Activated naive CD8-positive, alpha-beta T cell treated with anti-CD3 and anti-CD28 coated beads, Interleukin-2, amount 10 ng/mL, durations not matched to agents 7 days and 5 days (primary cell): ENCODE measurements around the gene HDAC5. TPM values are rescaled to one million over a fixed set of nuclear protein-coding genes. Genes with fewer than 3 reads are reported as not detected.
"Not testable (repeated sequence)": the region's sequence is repeated elsewhere in the genome, so short reads cannot be mapped to it uniquely, and the experiment has no call there.

Experiments used
- ATAC-seq: fragments of 150-1000 bp; cut with Tn5 transposase; one replicate; pipeline ENCODE4 v1.10.0; 2021; ENCODE audit warnings: low read depth, moderate library complexity
- POLR2A ChIA-PET: fragments of 350-600 bp; sonication (Branson Sonifier 250); formaldehyde crosslinking; loops from one replicate; lab custom pipeline; 2021; ENCODE audit warnings: antibody characterized with exemption; lab: Charles Lee
- DNase-seq: peaks from one replicate; pipeline ENCODE4 v3.0.0; 2021
- H3K27ac Mint-ChIP-seq: one replicate; pipeline ENCODE4 v1.8.0; 2022; ENCODE audit warnings: mild to moderate bottlenecking, mixed read lengths
- H3K27me3 Mint-ChIP-seq: one replicate; pipeline ENCODE4 v1.8.0; 2022; ENCODE audit warnings: mild to moderate bottlenecking, moderate library complexity, mixed read lengths
- H3K36me3 Mint-ChIP-seq: one replicate; pipeline ENCODE4 v1.8.0; 2021; ENCODE audit warnings: mild to moderate bottlenecking, mixed read lengths
- H3K4me1 Mint-ChIP-seq: one replicate; pipeline ENCODE4 v1.8.0; 2021; ENCODE audit warnings: mixed read lengths
- H3K4me3 Mint-ChIP-seq: one replicate; pipeline ENCODE4 v1.8.0; 2022; ENCODE audit warnings: mild to moderate bottlenecking, moderate library complexity, mixed read lengths
- H3K9me3 Mint-ChIP-seq: one replicate; pipeline ENCODE4 v1.8.0; 2021; ENCODE audit warnings: mixed read lengths
- total RNA-seq, 2 experiments: library from RNA; stranded (reverse); gene quantifications; one replicate each; pipeline ENCODE4 v1.2.3, GENCODE V29; 2021

The HDAC5 gene
- total RNA-seq, 2 experiments from 2014 or later: 46.2 to 48.4 TPM

DNA sequence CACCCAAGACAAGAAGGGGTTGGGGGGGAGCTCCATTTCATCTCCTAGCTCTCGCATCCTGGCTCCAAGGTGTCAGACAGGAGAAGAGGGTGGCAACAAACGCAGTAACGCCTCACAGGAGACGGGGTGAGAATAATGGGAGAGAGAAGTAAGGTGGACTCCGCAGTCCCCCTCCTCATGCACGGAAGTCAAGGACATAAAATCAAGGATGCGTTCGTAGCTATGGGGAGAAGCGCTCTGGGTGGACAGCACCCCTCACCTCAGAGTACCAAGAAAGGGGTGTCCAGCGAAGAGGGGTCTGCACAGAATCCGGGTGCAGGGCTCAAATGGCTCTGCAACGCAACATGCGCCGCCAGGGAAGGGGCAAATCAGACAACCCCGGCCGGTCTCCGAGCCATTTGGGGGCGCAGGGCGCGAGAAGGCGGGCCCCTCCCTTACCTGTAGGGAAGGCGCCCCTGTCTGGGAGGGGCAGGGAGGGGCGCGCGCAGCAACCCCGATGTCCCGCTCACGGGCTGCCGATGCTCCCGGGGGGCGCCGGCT lies 555 bp downstream of the HDAC5 start:
- H3K9me3 Mint-ChIP-seq: no peaks in the 10 kb centered on the region
- H3K4me3 Mint-ChIP-seq: peak overlapping the region; percentile 94
- H3K27ac Mint-ChIP-seq: peak overlapping the region; percentile 89
- DNase-seq (no peak), ATAC-seq (no peak)
- peaks cover 8% of the 10 kb centered on the region for H3K27me3 Mint-ChIP-seq
- H3K36me3 Mint-ChIP-seq: no peaks in the 10 kb centered on the region
- peaks cover 12% of the 10 kb centered on the region for H3K4me1 Mint-ChIP-seq
- POLR2A ChIA-PET: interaction anchor here (0.9 to 2.5 kb wide), 12 partner anchors 10 to 108 kb away, joined by 3 to 17 read pairs (median 4); partner anchors contain the start of genes ATXN7L3, G6PC3, LSM12 and TMEM101

DNA sequence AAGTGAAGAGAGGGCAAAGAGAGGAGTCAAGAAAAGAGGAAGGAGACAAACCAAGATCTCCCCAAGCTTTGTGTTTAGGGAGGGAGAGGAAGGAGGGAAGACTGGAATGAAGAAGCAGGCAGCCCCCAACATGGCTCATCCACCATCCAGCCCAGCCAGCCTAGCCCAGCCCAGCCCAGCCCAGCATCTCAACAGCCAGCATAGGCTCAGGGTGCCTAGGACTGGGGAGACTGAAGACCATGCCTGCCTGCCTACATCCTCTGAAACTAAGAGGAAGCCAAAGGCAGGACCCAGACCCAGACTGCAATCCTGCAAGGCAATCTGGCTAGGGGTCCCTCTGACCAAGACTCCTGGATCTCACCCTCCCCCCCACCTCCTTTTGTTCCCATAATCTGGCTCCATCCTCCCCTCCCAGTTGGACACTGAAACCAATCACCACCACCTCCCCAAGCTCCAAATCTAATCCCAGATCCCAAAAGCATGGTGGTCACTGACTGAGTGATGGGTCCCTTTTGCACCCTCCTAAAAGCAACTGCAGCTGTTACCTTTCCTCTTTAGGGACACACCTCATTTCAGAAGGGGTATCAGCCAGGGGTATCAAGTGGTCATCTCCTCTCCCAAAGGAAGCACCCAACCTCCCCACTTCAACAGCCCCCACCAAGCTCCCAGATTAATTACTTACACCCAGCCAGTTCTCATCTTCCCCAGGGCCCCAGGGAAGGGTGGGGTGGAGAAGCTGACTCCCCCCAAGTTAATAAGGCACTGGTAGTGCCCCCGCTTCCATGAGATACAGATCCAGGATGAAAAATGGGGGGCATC lies 1.2 kb downstream of the HDAC5 start:
- peaks cover 12% of the 10 kb centered on the region for H3K4me1 Mint-ChIP-seq
- no peak for DNase-seq
- H3K4me3 Mint-ChIP-seq: peak overlapping the region; percentile 94
- no peak for ATAC-seq
- POLR2A ChIA-PET: interaction anchor here (1.0 to 2.5 kb wide), 9 partner anchors 9 to 107 kb away, joined by 3 to 17 read pairs (median 4); partner anchors contain the start of genes ATXN7L3, G6PC3, LSM12 and TMEM101
- no peaks in the 10 kb centered on the region for H3K9me3 Mint-ChIP-seq
- H3K36me3 Mint-ChIP-seq: no peaks in the 10 kb centered on the region
- peak overlapping the region; percentile 89 for H3K27ac Mint-ChIP-seq
- H3K27me3 Mint-ChIP-seq: peaks cover 8% of the 10 kb centered on the region

DNA sequence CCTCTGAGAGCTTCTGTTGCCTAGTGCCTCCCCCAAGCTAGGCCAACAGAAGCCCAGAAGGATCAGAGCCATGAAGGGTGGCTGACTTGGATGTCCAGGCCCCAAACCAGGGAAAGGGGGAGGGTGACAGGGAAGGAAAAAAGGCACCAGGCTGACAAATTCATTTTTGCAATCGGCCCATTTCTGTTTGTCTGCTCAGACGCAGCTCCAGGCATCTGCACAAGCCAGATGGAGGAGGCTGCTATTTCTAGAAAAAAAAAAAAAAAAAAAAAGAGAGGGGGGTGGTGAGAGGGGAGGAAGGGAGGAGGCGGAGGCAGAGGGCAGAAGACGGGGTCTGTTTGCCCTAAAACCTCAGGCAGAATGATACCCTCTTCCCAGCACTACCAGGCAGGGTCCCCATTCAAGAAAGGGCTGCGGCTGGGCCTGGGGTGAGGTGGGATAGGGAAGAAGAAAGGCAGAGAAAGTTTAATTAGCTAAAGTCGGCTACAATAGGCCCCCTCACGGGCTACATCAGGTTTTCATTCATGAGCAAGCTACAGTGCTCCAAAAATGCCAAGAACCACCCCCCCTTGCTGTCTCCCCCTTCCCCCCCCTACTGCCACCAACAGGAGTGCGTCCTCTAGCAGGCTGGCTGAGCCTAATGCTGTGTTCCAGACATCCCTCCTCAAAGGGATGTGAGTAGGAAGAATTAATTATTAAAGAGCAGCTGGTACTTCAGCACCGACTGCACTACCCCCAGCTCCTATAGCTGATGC lies 2.4 kb downstream of the HDAC5 start:
- no peak overlapping the region for H3K27ac Mint-ChIP-seq
- H3K27me3 Mint-ChIP-seq: peaks cover 8% of the 10 kb centered on the region
- H3K4me1 Mint-ChIP-seq: peaks cover 12% of the 10 kb centered on the region
- H3K4me3 Mint-ChIP-seq: no peak overlapping the region
- H3K9me3 Mint-ChIP-seq: no peaks in the 10 kb centered on the region
- no peaks in the 10 kb centered on the region for H3K36me3 Mint-ChIP-seq
- POLR2A ChIA-PET: interaction anchor here (0.7 to 0.9 kb wide), 2 partner anchors 8 to 19 kb away, joined by 4 to 5 read pairs; no protein-coding TSS in a partner anchor
- no peak for ATAC-seq
- no peak for DNase-seq

DNA sequence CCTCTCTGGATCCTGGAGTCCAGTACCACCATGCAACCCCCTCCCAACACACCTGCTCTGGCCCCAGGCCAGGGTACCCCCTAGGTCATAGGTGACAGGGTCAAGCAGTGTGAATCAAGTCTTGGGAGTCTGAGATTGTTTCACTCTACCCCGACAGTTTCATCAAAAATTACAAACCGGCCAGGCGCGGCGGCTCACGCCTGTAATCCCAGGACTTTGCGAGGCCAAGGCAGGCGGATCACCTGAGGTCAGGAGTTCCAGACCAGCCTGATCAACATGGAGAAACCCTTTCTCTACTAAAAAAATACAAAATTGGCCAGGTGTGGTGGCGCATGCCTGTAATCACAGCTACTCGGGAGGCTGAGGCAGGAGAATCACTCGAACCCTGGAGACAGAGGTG lies 3.2 kb downstream of the HDAC5 start:
- ATAC-seq, H3K36me3 Mint-ChIP-seq, DNase-seq, H3K27ac Mint-ChIP-seq, H3K9me3 Mint-ChIP-seq, H3K4me3 Mint-ChIP-seq, H3K27me3 Mint-ChIP-seq: not testable (repeated sequence)
- POLR2A ChIA-PET: interaction anchor here (0.7 to 0.9 kb wide), 3 partner anchors 9 to 197 kb away, joined by 3 to 5 read pairs (median 4); no protein-coding TSS in a partner anchor
- peaks cover 12% of the 10 kb centered on the region for H3K4me1 Mint-ChIP-seq

DNA sequence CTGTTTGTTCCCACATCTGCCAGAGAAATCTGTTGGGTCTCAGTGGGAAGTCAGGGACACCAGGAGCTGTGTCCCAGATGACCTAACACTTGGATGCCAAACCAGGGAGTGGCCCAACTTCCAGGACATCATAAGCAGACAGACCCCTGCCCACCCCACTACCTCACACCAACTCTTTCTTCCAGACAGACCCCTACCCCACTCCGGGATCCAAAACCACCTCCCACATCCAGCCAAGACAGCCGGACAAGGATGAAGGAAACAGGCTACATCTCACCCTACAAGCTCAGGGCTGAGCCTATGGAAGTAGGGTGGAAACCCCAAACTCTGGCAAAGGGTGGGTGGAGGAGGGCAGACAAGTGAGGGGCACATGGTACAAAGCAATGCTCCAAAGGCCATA lies 3.6 kb downstream of the HDAC5 start:
- H3K4me3 Mint-ChIP-seq: no peak overlapping the region
- POLR2A ChIA-PET: interaction anchor here (0.7 kb wide), 1 partner anchor 198 kb away, joined by 3 read pairs; no protein-coding TSS in a partner anchor
- H3K9me3 Mint-ChIP-seq: no peaks in the 10 kb centered on the region
- no peak for ATAC-seq
- peaks cover 8% of the 10 kb centered on the region for H3K27me3 Mint-ChIP-seq
- H3K27ac Mint-ChIP-seq: no peak overlapping the region
- no peak for DNase-seq
- H3K4me1 Mint-ChIP-seq: peaks cover 12% of the 10 kb centered on the region
- no peaks in the 10 kb centered on the region for H3K36me3 Mint-ChIP-seq

DNA sequence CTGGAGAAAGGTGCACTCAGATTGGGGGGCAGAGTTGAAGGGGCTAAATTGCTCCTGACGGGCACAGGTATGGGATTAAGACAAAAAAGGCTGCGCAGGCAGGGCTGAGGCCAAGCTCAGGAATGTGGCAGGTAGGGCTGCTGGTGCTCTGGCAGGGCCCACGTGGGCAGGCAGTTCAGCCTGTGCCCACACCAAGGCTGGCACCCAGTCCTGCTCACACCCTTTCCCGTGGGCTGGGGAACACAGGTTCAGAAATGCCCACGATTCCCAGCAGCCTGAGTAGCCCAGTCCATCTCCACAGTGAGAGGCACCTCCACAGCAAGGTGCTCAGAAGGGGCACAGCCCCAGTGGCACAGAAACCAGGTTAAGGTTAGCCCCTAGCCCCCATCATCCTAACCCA lies 4.4 kb downstream of the HDAC5 start:
- Mint-ChIP-seq H3K4me3 (no peak overlapping the region), H3K27me3 (peaks cover 8% of the 10 kb centered on the region), H3K4me1 (peaks cover 9% of the 10 kb centered on the region), H3K36me3 (no peaks in the 10 kb centered on the region), H3K9me3 (no peaks in the 10 kb centered on the region), H3K27ac (no peak overlapping the region)
- ATAC-seq (no peak), DNase-seq (no peak)
- POLR2A ChIA-PET: interaction anchor here (1.2 kb wide), 1 partner anchor 8 kb away, joined by 5 read pairs; no protein-coding TSS in a partner anchor

DNA sequence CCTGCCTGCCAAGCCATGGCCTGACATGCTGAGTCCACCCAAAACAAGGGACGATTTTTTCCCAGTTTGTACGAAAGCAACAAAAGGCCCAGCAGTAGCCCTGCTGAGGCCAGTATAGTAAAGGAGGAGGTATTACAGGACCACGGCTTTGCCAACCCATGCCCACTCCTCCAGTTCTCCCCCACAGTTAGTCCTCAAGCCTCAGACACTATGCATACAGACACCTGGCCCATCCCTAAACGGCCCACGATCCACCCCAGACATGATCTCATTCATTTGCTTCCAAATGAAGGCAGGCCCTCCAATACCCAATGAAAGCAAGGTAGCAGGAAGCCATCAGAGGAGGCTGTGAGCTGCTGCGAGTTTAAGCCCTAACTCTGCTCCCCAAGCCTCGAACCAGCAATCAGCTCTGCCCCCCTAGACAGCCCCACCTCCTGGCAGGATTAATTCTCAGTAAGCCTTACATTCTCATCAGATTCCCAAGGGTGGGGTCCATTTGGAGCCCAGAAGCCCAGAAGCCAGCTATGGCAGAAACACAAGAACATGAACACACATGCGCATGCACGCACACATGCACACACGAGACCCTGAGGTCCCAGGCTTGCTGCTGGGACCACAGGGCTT lies 4.9 kb downstream of the HDAC5 start:
- DNase-seq (no peak), ATAC-seq (no peak)
- Mint-ChIP-seq H3K27ac (no peak overlapping the region), H3K4me1 (peaks cover 7% of the 10 kb centered on the region), H3K9me3 (no peaks in the 10 kb centered on the region), H3K27me3 (peaks cover 8% of the 10 kb centered on the region), H3K4me3 (no peak overlapping the region), H3K36me3 (no peaks in the 10 kb centered on the region)
- POLR2A ChIA-PET: interaction anchor here (1.2 kb wide), 1 partner anchor 8 kb away, joined by 5 read pairs; no protein-coding TSS in a partner anchor

DNA sequence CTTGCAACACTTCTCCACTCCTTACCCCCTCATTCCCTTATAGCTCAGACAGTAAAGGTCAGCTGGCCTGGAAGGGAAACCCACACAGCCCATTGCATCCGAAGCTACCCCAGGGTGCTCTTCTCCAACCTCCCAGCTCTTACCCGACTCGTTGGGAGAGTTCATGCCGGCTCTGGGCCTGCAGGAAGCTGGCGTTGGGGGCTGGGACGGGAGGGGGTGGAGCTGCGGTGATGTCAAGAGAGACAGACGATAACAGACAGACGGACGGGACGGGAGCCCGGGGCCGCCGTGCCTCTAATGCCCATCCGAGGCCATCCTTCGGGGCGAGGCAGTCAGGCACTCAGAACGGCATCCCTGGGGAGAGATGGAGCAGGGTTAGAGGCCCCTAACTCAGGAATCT lies 6.1 kb downstream of the HDAC5 start:
- Mint-ChIP-seq H3K4me1 (peaks cover 4% of the 10 kb centered on the region), H3K36me3 (no peaks in the 10 kb centered on the region), H3K27ac (no peak overlapping the region), H3K9me3 (no peaks in the 10 kb centered on the region), H3K4me3 (no peak overlapping the region), H3K27me3 (peaks cover 2% of the 10 kb centered on the region)
- POLR2A ChIA-PET: no interaction called here
- no peak for DNase-seq
- ATAC-seq: no peak

DNA sequence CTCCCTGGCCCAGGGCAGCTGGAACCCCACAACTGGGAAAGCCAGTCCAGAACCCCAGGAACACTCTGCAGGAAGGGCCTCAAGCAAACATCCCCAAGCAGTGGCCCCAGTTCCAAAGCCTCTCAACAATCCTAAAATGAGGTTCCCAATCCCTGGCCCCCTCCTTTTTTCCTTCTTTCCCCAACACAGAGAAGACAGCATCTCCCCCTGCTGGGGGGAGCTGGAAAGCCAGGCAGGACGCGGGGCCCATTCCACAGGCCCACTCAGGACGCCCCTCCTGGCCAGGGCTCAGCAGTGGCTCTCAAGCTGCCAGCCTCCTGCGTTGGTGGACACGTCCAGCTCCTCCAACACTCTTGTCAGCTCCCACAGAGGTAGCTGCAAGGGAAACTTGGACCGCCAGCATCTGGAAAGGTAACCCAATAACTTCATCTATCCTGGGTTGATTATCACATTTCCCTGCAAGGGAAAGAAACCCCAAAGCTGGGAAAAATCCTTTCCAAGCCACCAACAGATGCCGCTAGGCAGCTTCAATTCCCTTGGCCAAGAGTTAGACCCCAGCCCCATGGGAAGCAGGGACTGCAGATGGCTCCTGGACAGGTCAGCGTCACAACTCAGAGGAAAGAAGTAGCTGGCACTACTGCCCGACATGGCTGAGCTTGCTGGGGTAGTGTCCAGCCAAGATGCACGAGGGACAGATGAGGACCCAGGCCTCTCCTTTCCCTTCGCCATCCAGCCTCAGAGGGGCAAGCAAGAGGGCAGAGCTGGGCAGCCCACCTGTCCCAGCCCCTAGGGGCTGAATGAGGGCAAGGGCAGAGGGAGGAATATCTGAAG lies 7.6 kb downstream of the HDAC5 start:
- Mint-ChIP-seq H3K36me3 (no peaks in the 10 kb centered on the region), H3K4me3 (no peak overlapping the region), H3K27me3 (no peaks in the 10 kb centered on the region), H3K9me3 (no peaks in the 10 kb centered on the region), H3K27ac (no peak overlapping the region), H3K4me1 (peaks cover 12% of the 10 kb centered on the region)
- DNase-seq (no peak), ATAC-seq (no peak)
- POLR2A ChIA-PET: interaction anchor here (0.8 kb wide), 1 partner anchor 29 kb away, joined by 4 read pairs; no protein-coding TSS in a partner anchor

DNA sequence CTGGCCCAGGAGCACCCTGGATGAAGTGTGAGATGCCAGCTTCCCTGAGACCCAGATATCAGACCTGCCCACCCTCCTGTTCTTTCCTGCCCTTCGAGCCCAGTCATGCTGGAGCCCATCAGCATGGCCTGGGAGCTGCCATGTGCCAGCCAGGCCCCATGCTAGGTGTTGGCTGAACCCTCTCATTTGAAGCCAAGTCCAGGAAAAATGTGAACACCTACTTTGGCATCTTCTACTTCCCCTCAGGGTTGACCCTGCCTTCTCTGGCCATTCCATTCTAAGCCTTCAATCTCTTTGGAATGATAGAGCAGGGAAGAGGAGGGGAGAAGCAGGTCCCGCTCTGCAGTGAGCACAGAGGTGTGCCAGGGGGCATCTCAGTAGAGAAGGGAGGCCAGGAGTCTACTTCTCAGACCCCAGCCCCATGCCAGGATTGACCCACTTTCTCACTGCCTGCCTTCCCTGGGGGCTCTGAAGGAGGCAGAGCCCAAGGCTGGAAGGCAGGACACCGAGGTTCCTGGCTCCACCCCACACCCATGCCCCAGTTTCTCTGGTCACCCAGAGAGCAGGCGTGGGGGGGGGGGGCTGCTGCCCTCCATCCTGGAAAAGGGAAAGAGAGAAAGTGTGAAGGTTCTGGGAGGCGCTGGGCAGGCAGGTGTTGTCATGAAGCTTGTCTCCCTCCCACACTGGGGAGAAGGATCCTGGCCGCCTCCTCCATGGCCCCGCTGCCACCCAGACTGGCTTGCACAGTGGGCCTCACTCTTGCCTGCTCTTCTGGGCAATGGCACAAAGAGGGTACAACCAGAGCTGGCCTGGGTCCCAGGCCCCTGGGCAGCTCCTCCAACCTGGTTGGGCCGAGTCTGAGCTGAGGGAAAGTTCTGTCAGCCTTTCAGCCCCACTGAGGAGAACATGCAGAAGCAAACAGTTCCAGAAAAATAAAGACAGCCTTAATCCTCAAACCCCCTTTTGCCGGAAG lies 9.3 kb downstream of the HDAC5 start:
- Mint-ChIP-seq H3K36me3 (no peaks in the 10 kb centered on the region), H3K4me1 (peaks cover 16% of the 10 kb centered on the region), H3K4me3 (no peak overlapping the region), H3K9me3 (no peaks in the 10 kb centered on the region), H3K27me3 (no peaks in the 10 kb centered on the region), H3K27ac (no peak overlapping the region)
- POLR2A ChIA-PET: interaction anchor here (1.3 kb wide), 1 partner anchor 44 kb away, joined by 6 read pairs; no protein-coding TSS in a partner anchor
- no peak for ATAC-seq
- no peak for DNase-seq

DNA sequence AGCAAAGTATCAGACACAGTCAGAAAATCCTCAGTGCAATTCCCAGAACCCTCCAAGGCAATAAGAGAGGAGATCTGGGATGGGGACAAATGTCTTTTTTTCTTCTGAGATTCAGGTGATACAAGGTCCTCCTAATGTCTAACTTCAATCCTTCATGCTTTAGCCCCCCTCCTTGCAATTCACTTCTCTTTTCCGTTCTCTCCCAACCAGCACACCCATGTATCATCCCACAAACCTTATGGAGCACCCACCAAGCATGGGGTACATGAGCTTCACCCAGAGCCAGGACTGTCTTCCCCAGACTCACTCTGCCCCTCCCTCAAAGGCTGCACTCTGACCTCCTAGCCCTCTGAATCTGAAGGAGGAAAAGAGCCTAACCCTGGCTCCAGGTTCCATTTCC lies 10.1 kb downstream of the HDAC5 start:
- ATAC-seq (no peak), DNase-seq (no peak)
- Mint-ChIP-seq H3K4me3 (no peak overlapping the region), H3K27me3 (no peaks in the 10 kb centered on the region), H3K9me3 (no peaks in the 10 kb centered on the region), H3K4me1 (peaks cover 16% of the 10 kb centered on the region), H3K27ac (no peak overlapping the region), H3K36me3 (no peaks in the 10 kb centered on the region)
- POLR2A ChIA-PET: no interaction called here
